ENCODE data around the gene VPS13D.

VPS13D gene

DNA sequence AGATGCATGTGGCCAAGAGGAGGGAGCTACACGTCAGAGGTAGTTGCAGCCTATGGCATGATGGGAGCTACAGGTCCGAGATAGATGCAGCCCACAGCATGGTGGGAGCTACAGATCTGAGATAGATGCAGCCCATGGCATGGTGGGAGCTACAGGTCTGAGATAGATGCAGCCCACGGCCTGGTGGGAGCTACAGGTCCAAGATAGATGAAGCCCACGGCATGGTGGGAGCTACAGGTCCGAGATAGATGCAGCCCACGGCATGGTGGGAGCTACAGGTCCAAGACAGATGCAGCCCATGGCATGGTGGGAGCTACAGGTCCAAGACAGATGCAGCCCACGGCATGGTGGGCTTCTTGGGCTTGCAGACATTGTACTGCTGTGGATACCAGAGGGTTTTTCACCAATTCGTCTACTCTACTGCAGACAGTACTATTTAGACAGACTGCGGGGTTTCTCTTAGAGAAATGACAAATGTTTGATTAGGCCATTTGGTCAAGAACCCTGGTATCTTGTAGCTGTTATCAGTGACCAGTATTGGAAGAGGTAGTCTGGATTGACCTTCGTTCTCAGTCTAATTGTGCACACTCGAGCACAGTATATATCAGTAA, 260.8 kb downstream of the VPS13D start:
- DNase-seq (ENCODE audit: low read depth) = no peak
- TF ChIP-seq, protein P1, sequence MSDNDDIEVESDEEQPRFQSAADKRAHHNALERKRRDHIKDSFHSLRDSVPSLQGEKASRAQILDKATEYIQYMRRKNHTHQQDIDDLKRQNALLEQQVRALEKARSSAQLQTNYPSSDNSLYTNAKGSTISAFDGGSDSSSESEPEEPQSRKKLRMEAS (IDR thresholded peaks at IDR 0.05; ENCODE audit: low read depth, low read length) = no peak
- TF ChIP-seq, protein P2, sequence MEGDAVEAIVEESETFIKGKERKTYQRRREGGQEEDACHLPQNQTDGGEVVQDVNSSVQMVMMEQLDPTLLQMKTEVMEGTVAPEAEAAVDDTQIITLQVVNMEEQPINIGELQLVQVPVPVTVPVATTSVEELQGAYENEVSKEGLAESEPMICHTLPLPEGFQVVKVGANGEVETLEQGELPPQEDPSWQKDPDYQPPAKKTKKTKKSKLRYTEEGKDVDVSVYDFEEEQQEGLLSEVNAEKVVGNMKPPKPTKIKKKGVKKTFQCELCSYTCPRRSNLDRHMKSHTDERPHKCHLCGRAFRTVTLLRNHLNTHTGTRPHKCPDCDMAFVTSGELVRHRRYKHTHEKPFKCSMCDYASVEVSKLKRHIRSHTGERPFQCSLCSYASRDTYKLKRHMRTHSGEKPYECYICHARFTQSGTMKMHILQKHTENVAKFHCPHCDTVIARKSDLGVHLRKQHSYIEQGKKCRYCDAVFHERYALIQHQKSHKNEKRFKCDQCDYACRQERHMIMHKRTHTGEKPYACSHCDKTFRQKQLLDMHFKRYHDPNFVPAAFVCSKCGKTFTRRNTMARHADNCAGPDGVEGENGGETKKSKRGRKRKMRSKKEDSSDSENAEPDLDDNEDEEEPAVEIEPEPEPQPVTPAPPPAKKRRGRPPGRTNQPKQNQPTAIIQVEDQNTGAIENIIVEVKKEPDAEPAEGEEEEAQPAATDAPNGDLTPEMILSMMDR (IDR thresholded peaks at IDR 0.05; ENCODE audit: low read depth, low read length) = no peak
- no peak for TF ChIP-seq POLR2A (IDR thresholded peaks at IDR 0.05; ENCODE audit: extremely low read depth, insufficient read length)
- TF ChIP-seq MYC (IDR thresholded peaks at IDR 0.05; ENCODE audit: low read depth, low read length) = no peak
- no peak overlapping the region for H3K4me3 ChIP-seq (ENCODE audit: low read depth, low read length)

DNA sequence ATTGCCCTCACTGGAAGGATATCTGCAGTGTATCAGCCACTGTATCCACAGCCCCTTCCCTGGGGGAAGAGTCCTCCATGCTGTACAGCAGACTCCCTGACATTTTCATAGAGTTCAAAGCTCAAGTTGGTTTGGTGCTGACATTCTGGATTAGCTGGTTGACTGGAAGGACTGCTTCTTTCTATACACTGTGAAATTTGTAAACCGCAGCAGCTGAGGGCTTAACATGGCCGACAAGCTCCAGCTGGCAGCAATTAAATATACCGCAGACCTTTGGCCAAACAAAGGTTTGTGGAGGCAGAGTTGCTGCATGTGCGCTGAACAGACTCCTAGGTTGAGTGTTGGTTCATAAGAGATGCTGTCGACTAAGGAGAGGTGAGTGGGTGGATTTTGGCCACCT, 261.8 kb downstream of the VPS13D start:
- no peak overlapping the region for H3K4me3 ChIP-seq (ENCODE audit: low read depth, low read length)
- TF ChIP-seq, protein P1 (IDR thresholded peaks at IDR 0.05; ENCODE audit: low read depth, low read length) = no peak
- TF ChIP-seq POLR2A (IDR thresholded peaks at IDR 0.05; ENCODE audit: extremely low read depth, insufficient read length) = no peak
- no peak for DNase-seq (ENCODE audit: low read depth)

DNA sequence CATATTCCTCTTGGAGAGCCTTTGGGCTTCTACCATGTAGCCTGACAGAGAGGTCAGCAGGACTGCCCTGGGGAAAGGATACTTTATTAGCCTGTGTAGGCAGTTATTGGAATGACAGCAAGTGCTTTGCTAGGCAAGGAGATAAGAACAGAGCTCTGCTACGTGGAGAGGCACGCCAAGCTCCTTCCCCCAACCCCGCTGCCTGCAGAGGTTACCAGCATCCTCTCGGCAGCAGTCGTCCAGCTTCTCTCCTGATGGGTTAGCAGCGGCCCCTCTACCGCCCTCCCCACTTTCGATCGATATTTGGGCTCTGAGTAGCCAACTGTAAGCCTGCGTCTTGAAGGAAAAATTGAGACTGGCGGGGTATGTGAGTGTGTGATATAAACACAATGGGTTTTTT, 265.9 kb downstream of the VPS13D start:
- no peak for DNase-seq (ENCODE audit: low read depth)

DNA sequence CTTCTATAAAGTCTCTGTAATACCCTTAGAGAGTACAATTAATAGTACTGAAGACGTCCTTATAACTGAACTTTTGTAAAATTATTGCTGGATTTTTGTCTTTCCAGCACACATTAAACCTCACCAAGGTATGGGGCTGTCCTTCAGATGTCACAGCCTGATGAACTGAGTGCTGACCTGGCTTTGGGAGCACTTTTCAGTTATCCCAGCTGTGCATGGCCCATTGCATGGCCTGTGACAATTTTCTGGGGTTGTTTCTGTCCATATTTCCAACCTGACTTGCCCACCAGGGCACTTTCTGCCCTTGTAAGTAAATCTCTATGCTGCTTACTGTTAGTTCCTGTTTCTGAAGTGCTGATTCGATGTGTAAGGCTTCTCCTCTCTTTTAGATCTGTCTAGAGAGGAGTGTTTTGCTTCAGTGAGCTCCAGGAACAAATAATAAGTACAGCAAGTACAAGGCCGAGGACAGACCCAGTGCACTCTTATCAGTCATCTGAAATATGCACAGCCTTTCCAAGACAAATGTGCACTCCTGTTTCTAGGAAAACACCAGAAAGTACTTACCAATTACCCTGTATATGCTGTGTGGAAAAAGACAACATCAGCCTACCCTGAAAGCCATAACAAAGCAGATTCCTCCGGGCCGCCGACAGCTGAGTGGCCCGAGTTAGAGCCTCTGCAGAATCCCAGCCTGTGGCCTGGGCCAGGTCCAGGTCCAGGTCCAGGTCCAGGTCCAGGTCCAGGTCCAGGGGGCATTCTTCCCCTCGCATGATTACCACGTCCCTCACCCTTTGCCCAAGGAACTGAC, 266.5 kb downstream of the VPS13D start:
- H3K4me3 ChIP-seq (ENCODE audit: low read depth, low read length) = no peak overlapping the region
- DNase-seq (ENCODE audit: low read depth) = no peak
- TF ChIP-seq, protein P1 (IDR thresholded peaks at IDR 0.05; ENCODE audit: low read depth, low read length) = no peak
- no peak for TF ChIP-seq POLR2A (IDR thresholded peaks at IDR 0.05; ENCODE audit: extremely low read depth, insufficient read length)

More for the DNA sequence above, 265.9 kb downstream of the VPS13D start:
- TF ChIP-seq, protein P1 (IDR thresholded peaks at IDR 0.05; ENCODE audit: low read depth, low read length) = no peak
- no peak for TF ChIP-seq MYC (IDR thresholded peaks at IDR 0.05; ENCODE audit: low read depth, low read length)
- TF ChIP-seq POLR2A (IDR thresholded peaks at IDR 0.05; ENCODE audit: extremely low read depth, insufficient read length) = no peak
- TF ChIP-seq, protein P2 (IDR thresholded peaks at IDR 0.05; ENCODE audit: low read depth, low read length) = no peak
- H3K4me3 ChIP-seq (ENCODE audit: low read depth, low read length) = no peak overlapping the region

DNA sequence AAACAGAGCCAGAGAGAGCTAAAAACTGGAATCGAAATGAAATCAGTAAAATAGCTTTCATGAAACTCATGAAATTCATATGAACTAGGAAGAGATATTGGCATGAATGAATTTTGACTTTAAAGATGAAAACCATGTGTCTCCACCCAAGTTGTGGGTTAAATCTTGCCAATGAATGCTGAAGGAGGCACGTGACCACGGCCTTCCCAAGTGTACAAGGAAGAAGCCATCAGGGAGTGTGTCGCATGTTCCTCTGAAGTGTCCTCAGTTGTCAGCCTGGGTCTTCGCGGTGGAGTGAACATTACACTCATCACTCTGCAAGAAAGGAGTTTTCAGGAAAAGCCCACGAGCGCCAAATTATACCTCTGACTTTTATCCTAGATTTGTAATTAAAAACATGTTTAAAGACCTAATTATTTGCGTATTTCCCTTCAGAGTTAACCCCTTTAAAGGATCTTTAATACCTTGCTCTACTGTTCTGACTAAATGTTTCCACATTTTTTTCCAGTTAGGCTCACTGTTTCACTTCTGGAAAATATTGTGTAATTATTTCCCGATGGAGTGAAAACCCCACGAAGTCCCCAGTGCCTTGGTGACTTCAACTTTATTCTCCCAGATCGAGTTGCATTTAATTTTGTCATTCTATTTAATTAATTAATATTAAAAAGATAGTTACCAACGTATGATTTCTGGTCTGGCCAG, 269.9 kb downstream of the VPS13D start:
- no peak overlapping the region for H3K4me3 ChIP-seq (ENCODE audit: low read depth, low read length)
- TF ChIP-seq MYC (IDR thresholded peaks at IDR 0.05; ENCODE audit: low read depth, low read length) (no peak), POLR2A (IDR thresholded peaks at IDR 0.05; ENCODE audit: extremely low read depth, insufficient read length) (no peak)
- TF ChIP-seq, protein P2 (IDR thresholded peaks at IDR 0.05; ENCODE audit: low read depth, low read length) = no peak
- TF ChIP-seq, protein P1 (IDR thresholded peaks at IDR 0.05; ENCODE audit: low read depth, low read length) = no peak
- no peak for DNase-seq (ENCODE audit: low read depth)

DNA sequence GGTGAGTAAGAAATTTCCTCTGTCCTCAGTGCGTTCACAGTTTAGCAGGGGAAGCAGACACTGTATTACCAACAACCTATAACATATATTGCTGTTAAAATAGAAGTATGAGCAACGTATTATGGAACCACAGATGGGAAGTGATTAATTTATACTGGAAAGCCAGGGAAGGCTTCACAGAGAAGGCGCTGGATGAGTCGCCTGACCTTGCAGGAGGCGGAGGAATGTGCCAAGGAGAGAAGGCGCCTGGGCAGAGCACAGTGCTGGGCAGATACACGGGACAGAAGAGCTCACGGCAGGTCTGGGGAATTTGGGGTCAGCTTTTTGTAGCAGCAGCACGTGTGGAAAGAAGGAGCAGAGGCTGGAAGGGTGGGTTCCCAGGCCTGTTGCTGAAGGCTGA, 271.8 kb downstream of the VPS13D start:
- no peak overlapping the region for H3K4me3 ChIP-seq (ENCODE audit: low read depth, low read length)
- TF ChIP-seq, protein P1 (IDR thresholded peaks at IDR 0.05; ENCODE audit: low read depth, low read length) = no peak
- TF ChIP-seq POLR2A (IDR thresholded peaks at IDR 0.05; ENCODE audit: extremely low read depth, insufficient read length) = no peak
- no peak for TF ChIP-seq MYC (IDR thresholded peaks at IDR 0.05; ENCODE audit: low read depth, low read length)
- TF ChIP-seq, protein P2 (IDR thresholded peaks at IDR 0.05; ENCODE audit: low read depth, low read length) = no peak
- no peak for DNase-seq (ENCODE audit: low read depth)
